ENCODE results near the gene TRPV3. TPM values are rescaled to one million over a fixed set of nuclear protein-coding genes. Genes with fewer than 3 reads are reported as not detected.

Gene TRPV3
- total and polyA plus RNA-seq, 2 experiments from 2014 or later = 0.15 to 0.69 TPM

GRCh38 chr17:3549610-3550162, 7.9 kb downstream of the TRPV3 start:
- no peaks in the 10 kb centered on the region for H4K20me1 ChIP-seq (replicated peaks; ENCODE audit: insufficient read depth)
- H2AFZ ChIP-seq = no peak overlapping the region
- DNase-seq (ENCODE audit: low spot score) (no peak), ATAC-seq (no peak)
- peaks cover 6% of the 10 kb centered on the region for H3K27me3 Mint-ChIP-seq (ENCODE audit: insufficient read depth, low read depth, poor library complexity)
- peaks cover 7% of the 10 kb centered on the region; the same call in 2 of the 3 replicates for H3K9me3 Mint-ChIP-seq
- no peak overlapping the region for H3K4me3 Mint-ChIP-seq
- no peaks in the 10 kb centered on the region for H3F3A ChIP-seq (replicated peaks; ENCODE audit: low read depth)
- H3K4me1 Mint-ChIP-seq = no peaks in the 10 kb centered on the region
- peaks cover 13% of the 10 kb centered on the region; the same call in 1 of the 2 replicates for H3K9me2 ChIP-seq (ENCODE audit: insufficient read depth)
- H3K27me3 ChIP-seq (ENCODE audit: insufficient read depth) = no peaks in the 10 kb centered on the region
- H3K27ac Mint-ChIP-seq = no peak overlapping the region
- H3K79me2 ChIP-seq (replicated peaks; ENCODE audit: insufficient read depth) = no peaks in the 10 kb centered on the region
- no peaks in the 10 kb centered on the region for H3K36me3 ChIP-seq (ENCODE audit: insufficient read depth)
- no peak overlapping the region for H3K4me2 ChIP-seq
- H3K4me3 ChIP-seq = no peak overlapping the region
- no peaks in the 10 kb centered on the region for H3K4me1 ChIP-seq (ENCODE audit: insufficient read depth)
- TF ChIP-seq ZNF331 (CRISPR knock-in tag; IDR thresholded peaks at IDR 0.05; ENCODE audit: low read depth) (no peak), REST (IDR thresholded peaks at IDR 0.05; ENCODE audit: unreplicated experiment) (no peak), ETS1 (IDR thresholded peaks at IDR 0.05) (no peak), JUNB (IDR thresholded peaks at IDR 0.05; ENCODE audit: unreplicated experiment) (no peak), EZH2 (IDR thresholded peaks at IDR 0.05; ENCODE audit: low read depth, unreplicated experiment) (no peak), NANOG (IDR thresholded peaks at IDR 0.05; ENCODE audit: borderline replicate concordance) (no peak), POLR2AphosphoS5 (IDR thresholded peaks at IDR 0.05; ENCODE audit: low read depth) (no peak), CREB1 (CRISPR knock-in tag; IDR thresholded peaks at IDR 0.05; ENCODE audit: low read depth) (no peak), ZNF114 (CRISPR knock-in tag; IDR thresholded peaks at IDR 0.05) (no peak), CTCF (conservative IDR thresholded peaks at IDR 0.05; ENCODE audit: low read depth in 2 of 2) (no peak), EZH2phosphoT487 (IDR thresholded peaks at IDR 0.05; ENCODE audit: unreplicated experiment) (no peak), ZNF462 (CRISPR knock-in tag; IDR thresholded peaks at IDR 0.05) (no peak), STAT1 (IDR thresholded peaks at IDR 0.05; ENCODE audit: unreplicated experiment) (no peak)
- H3K27ac ChIP-seq (ENCODE audit: low read depth) = no peak overlapping the region
- H3K36me3 Mint-ChIP-seq (ENCODE audit: low read depth) = no peaks in the 10 kb centered on the region; the same call in 2 of the 3 replicates
